NOMO-1 (cell line): ENCODE data around the gene MLPH.

Source experiments
- DNase-seq, 2 experiments: peaks; one replicate each; lab custom pipeline; 2025; ENCODE audit not compliant: unreplicated experiment in 2 of 2; lab: John Stamatoyannopoulos, UW

The MLPH gene

GRCh38 chr2:237478095-237478494, 9.0 kb upstream of the MLPH start:
- DNase-seq: no peak

- no peak for DNase-seq
These were observed 8.1 kb upstream of the MLPH start for GRCh38 chr2:237478979-237479378.

GRCh38 chr2:237479747-237480146, 7.3 kb upstream of the MLPH start:
- no peak for DNase-seq

GRCh38 chr2:237480556-237480955, 6.5 kb upstream of the MLPH start:
- no peak for DNase-seq

- no peak for DNase-seq
These were observed 6.0 kb upstream of the MLPH start for GRCh38 chr2:237480988-237481525.

- DNase-seq: no peak
These were observed 4.6 kb upstream of the MLPH start for GRCh38 chr2:237482485-237482884.

GRCh38 chr2:237483018-237483731, 3.9 kb upstream of the MLPH start:
- DNase-seq: peak in 1 of 2 experiments; percentile 21

- no peak for DNase-seq
These were observed 1.7 kb upstream of the MLPH start for GRCh38 chr2:237485304-237485703.

GRCh38 chr2:237485844-237486243, 1.2 kb upstream of the MLPH start:
- no peak for DNase-seq

GRCh38 chr2:237486334-237486818, 675 bp upstream of the MLPH start:
- no peak for DNase-seq

- DNase-seq: no peak
These were observed 445 bp downstream of the MLPH start for GRCh38 chr2:237487496-237487895.

GRCh38 chr2:237488295-237488694, 1.2 kb downstream of the MLPH start:
- DNase-seq: no peak

- DNase-seq: no peak
These were observed 2.1 kb downstream of the MLPH start for GRCh38 chr2:237488901-237489860.

- DNase-seq: no peak
These were observed 3.1 kb downstream of the MLPH start for GRCh38 chr2:237490009-237490711.

- DNase-seq: no peak
These were observed 3.7 kb downstream of the MLPH start for GRCh38 chr2:237490795-237491194.

GRCh38 chr2:237491515-237492118, 4.6 kb downstream of the MLPH start:
- no peak for DNase-seq

- no peak for DNase-seq
These were observed 5.3 kb downstream of the MLPH start for GRCh38 chr2:237492137-237492890.

GRCh38 chr2:237494066-237494465, 7.0 kb downstream of the MLPH start:
- no peak for DNase-seq

- no peak for DNase-seq
These were observed 8.6 kb downstream of the MLPH start for GRCh38 chr2:237495521-237496117.
